Activated CD8-positive, alpha-beta memory T cell treated with anti-CD3 and anti-CD28 coated beads for 4 hours (primary cell): ENCODE data around the gene WNK3.

Source experiments
- DNase-seq, 2 donors: peaks; one replicate each; pipeline ENCODE4 v3.0.0-alpha.2; 2020; ENCODE audit warnings: low read depth in 2 of 2

The WNK3 gene

DNA sequence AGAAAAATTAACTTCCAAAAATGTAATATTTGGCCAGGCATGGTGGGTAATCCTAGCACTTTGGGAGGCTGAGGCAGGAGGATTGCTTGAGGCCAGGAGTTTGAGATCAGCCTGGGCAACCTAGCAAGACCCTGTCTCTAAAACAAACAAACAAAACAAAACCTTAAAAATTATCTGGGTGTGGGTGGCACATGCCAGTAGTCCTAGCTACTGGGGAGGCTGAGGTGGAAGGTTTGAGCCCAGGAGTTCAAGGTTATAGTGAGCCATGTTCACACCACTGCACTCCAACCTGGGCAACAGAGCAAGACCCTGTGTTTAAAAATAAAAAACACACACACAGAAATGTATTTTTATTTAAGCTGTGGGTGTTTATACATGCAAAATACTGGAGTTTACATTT is 186.8 kb downstream of the WNK3 start:
- DNase-seq = no peak

DNA sequence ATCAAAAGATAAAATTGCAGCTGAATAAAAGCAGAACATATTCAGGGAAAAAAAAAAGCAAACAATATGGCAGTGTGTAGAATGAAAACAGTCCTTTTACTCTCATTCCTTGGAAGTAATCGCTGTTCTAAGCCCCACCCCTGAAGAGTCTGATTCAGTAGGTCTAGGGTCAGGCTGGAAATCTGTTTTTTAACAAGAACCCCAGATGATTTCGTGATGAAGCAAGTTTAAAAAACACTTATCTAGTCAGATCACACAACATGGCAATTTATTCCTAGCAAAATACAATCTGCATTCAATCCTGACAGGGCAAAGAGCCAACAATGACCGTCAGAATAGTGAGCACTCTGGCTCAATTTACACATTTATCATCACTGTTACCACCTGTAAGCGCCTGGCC is 190.9 kb downstream of the WNK3 start:
- DNase-seq = no peak

DNA sequence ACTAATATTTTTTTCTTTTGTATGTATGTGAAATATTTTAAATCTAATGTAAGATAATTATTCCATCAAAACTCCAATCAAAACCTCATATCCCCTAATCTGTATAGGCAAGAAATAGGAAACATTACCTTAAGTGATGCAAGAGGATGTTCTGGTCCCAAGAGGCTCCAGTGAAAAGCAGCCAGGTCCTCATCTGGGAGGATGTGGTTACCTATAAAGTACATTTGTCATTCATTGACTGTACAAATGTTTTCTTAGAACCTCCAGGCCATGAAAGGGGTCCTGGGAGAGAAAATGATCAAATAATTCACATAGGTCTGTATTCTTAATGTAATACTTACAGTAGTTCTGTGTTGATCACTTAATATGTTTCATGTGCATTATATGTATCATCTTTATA is 200.3 kb downstream of the WNK3 start:
- no peak for DNase-seq
